GM18868 (cell line): ENCODE data around the gene SMIM21.

ENCODE experiments used
- ATAC-seq: cut with Tn5 transposase; IDR thresholded peaks from one replicate; pipeline ENCODE4 v1.9.1; 2021; ENCODE audit warnings: mild to moderate bottlenecking, moderate library complexity; ENCODE audit not compliant: unreplicated experiment

SMIM21 gene

GRCh38 chr18:75378376-75379315 is 48.9 kb downstream of the SMIM21 start:
- no peak for ATAC-seq

- no peak for ATAC-seq
Measured at GRCh38 chr18:75377926-75378325, 49.6 kb downstream of the SMIM21 start.

- ATAC-seq: no peak
Measured at GRCh38 chr18:75377258-75377657, 50.2 kb downstream of the SMIM21 start.

GRCh38 chr18:75376004-75376403 is 51.5 kb downstream of the SMIM21 start:
- ATAC-seq: no peak

GRCh38 chr18:75375341-75375740 is 52.2 kb downstream of the SMIM21 start:
- no peak for ATAC-seq

- ATAC-seq: no peak
Measured at GRCh38 chr18:75374466-75374865, 53.0 kb downstream of the SMIM21 start.

GRCh38 chr18:75369026-75369721 is 58.3 kb downstream of the SMIM21 start:
- ATAC-seq: no peak

- no peak for ATAC-seq
Measured at GRCh38 chr18:75365837-75366236, 61.7 kb downstream of the SMIM21 start.

- no peak for ATAC-seq
Measured at GRCh38 chr18:75365254-75365629, 62.3 kb downstream of the SMIM21 start.

- no peak for ATAC-seq
Measured at GRCh38 chr18:75364512-75365253, 62.8 kb downstream of the SMIM21 start.

- ATAC-seq: no peak
Measured at GRCh38 chr18:75363446-75364225, 63.9 kb downstream of the SMIM21 start.

GRCh38 chr18:75362435-75362834 is 65.1 kb downstream of the SMIM21 start:
- ATAC-seq: no peak

- no peak for ATAC-seq
Measured at GRCh38 chr18:75360941-75361340, 66.6 kb downstream of the SMIM21 start.

GRCh38 chr18:75360215-75360614 is 67.3 kb downstream of the SMIM21 start:
- no peak for ATAC-seq
